Globus pallidus (tissue), 1 donor: ENCODE data around the gene KIF12.
"Not testable (repeated sequence)": the region's sequence is repeated elsewhere in the genome, so short reads cannot be mapped to it uniquely, and the experiment has no call there.

ENCODE experiments used
- DNase-seq: peaks from one replicate; pipeline ENCODE4 v3.0.0-alpha.2; 2015; ENCODE audit warnings: low spot score

The KIF12 gene

DNA sequence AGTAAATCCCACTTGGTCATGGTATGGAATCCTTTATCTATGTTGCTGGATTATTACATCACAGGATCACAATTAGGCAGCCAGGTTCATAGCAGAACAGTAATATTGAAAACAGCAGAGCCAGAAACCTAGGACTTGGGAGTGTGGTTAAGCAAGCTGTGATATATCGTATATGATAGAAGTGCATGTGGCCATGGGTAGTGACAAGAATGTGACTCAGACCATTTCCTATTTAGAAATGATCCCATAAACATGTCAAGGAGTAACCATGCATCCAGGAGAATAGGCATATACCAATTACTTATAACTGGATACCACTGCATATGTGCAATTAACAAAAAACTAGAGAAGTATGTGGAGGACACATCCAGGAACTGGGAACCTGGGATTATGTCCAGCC is 52.2 kb downstream of the KIF12 start:
- DNase-seq: no peak

DNA sequence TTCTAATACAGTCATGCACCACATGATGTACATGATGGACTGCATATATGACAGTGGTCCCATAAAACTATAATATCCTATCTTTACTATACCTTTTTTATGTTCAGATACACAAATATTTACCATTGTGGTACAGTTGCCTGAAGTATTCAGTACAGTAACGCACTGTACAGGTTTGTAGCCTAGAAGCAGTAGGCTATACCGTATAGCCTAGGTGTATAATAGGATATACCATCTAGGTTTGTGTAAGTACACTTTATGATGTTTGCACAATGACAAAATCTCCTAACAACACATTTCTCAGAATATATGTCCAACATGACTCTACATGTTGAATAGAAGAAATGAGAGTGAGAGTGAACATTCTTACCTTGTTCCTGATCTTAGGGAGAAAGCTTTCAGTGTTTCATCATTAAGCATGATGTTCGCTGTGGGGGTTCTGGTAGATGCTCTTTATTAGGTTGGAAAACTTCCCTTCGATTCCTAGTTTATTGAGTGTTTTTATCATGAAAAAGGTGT is 52.8 kb downstream of the KIF12 start:
- no peak for DNase-seq

DNA sequence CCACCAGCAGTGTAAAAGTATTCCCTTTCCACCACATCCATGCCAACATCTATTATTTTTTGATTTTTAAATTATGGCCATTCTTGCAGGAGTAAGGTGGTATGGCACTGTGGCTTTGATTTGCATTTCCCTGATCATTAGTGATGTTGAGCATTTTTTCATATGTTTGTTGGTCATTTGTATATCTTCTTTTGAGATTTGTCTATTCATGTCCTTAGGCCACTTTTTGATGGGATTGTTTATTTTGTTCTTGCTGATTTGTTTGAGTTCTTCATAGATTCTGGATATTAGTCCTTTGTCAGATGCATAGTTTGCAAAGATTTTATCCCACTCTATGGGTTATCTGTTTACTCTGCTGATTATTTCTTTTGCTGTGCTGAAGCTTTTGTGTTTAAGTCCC is 55.4 kb downstream of the KIF12 start:
- not testable (repeated sequence) for DNase-seq
